ENCODE results near the gene ADK.
"Not testable (repeated sequence)": the region's sequence is repeated elsewhere in the genome, so short reads cannot be mapped to it uniquely, and the experiment has no call there.

ADK gene

GRCh38 chr10:74187237-74187636 lies 36.2 kb downstream of the ADK start:
- DNase-seq: no peak

GRCh38 chr10:74188617-74189016 lies 37.6 kb downstream of the ADK start:
- DNase-seq: not testable (repeated sequence)

DNA sequence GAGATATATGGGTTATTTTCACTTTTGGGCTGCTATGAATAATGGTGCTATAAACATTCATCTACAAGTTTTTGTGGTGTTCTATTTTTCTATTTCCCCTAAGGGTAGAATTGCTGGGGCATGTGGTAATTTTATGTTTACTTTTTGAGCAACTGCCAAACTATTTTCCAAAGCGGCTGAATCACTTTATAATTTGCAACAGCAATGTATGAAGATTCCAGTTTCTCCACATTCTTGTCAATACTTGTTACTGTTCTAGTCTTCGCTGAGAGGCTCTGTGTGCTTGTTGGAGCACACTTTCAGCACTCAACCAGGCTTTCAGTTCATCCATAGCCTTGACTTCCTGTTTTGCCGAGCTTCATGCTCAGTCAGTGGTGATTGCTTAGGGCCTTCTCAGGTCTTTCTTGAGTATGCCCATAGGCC lies 39.0 kb downstream of the ADK start:
- no peak for DNase-seq

DNA sequence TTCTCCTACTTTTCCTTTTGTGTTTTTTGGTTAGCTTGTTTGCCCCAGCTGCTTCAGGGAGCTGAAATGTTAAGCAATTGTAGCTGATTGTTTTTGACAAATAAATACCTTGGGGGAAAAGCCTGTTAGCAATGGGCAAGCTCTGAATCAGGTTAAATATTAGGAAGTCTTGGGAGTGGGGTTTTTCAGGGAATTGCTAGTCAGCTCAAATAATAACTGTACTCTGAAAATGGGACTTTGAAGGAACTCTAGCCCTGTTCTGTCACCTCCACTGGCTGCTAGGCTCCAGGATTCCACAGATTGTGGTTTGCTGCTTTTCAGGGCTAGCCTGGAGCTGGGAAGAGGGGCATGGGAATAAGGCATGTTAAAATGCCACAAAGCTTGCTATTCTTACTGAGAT lies 39.5 kb downstream of the ADK start:
- DNase-seq: no peak

DNA sequence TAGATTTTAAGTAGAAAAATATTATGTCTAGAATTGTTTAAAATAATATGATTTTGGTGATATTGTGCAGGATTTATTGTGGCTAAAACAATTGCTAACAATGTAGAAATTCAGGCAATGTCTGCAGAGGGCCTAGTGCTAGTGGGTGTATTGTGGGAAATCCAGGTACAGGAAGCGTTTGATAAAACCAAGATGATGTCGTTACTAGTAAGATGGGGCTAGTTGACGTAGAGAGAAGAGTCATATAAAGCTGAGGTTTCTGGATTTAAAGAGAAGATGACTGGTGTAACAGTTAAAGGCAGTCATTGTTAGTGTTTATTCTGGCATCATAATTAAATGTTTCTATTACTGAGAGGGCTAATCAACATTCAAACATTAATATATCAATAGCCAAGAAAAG lies 43.5 kb downstream of the ADK start:
- DNase-seq: no peak

GRCh38 chr10:74194999-74195398 lies 44.0 kb downstream of the ADK start:
- no peak for DNase-seq

GRCh38 chr10:74199315-74199714 lies 48.3 kb downstream of the ADK start:
- DNase-seq: no peak

- no peak for DNase-seq
These were observed 51.3 kb downstream of the ADK start for GRCh38 chr10:74202356-74202755.

DNA sequence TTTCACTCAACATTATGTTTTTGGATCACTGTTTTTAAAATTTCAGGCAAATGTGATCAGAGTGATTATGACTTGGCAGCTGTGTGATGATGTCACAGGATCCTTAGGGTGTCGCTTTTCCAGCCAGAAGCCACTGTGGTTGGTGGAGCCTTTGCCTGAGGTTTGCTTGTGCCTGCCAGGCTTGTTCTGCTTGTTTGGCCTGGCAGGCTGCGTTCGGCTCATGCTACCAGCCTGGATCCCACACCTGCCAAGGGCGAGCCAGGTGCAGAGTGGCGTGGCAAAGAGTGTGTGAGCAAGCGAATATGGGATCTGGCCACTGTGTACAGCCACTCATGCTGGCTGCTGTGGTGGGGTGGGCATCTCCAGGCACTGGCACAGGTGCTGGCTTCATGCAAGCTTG lies 55.7 kb downstream of the ADK start:
- DNase-seq: no peak

GRCh38 chr10:74207691-74208480 lies 56.9 kb downstream of the ADK start:
- DNase-seq: no peak

GRCh38 chr10:74208997-74209396 lies 58.0 kb downstream of the ADK start:
- no peak for DNase-seq

GRCh38 chr10:74213019-74213418 lies 62.0 kb downstream of the ADK start:
- DNase-seq: no peak

DNA sequence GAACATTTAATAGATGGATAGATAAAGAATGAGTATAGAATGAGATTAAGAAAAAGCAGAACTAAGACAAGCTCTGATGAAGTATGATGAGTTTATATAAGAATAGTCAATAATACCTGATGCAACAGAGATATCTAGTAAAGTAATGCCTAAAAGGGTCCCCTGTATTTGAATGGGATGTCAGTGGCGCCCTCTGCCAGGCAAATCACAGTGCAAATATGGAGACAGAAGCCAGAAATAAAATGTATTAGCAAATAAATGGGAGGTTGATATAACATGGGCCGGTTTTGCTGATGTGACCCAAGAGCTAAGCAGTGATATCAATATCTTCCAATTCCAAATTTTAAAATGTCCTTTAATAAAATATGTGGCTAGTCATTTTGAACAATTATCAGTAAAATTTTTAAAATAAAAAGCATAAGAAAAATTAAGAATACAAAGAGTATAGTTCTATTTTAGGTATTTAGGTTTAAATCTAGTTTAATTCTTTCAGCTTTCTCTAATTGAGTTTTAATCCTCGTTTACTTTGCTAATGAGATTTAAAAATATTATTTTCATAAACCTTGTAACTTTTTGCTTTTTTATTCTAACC lies 62.6 kb downstream of the ADK start:
- no peak for DNase-seq

GRCh38 chr10:74217110-74217509 lies 66.1 kb downstream of the ADK start:
- not testable (repeated sequence) for DNase-seq

GRCh38 chr10:74222467-74222866 lies 71.4 kb downstream of the ADK start:
- DNase-seq: not testable (repeated sequence)

DNA sequence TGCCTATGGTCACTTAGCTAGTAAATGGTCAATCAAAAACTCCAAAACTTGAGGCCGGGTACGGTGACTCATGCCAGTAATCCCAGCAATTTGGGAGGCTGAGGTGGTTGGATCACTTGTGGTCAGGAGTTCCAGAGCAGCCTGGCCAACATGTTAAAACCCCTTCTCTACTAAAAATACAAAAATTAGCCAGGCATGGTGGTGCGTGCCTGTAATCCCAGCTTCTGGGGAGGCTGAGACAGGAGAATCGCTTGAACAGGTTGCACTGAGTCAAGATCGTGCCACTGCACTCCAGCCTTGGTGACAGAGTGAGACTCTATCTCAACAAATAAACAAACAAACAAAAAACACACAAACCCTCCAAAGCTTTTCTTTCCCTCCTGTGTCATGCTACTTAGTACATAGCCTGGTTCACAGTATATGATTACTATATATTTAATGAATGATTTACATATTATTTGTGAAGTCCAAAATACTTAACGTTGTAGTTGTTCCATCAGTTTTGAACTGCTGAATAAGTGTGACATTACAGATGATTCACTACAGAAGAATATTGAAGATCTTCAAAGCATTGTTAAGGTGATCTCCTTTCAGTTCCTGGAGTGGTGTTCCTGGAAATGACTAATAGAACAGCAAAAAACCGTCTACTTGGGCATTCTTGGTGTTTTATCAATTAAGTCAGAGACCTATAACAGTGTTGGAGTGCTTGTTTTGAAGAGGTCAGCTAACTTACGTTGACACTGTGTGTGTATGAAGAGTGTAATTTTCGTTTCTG lies 72.9 kb downstream of the ADK start:
- no peak for DNase-seq

- DNase-seq: no peak
These were observed 76.8 kb downstream of the ADK start for GRCh38 chr10:74227697-74228424.

- no peak for DNase-seq
These were observed 80.4 kb downstream of the ADK start for GRCh38 chr10:74231375-74231774.

DNA sequence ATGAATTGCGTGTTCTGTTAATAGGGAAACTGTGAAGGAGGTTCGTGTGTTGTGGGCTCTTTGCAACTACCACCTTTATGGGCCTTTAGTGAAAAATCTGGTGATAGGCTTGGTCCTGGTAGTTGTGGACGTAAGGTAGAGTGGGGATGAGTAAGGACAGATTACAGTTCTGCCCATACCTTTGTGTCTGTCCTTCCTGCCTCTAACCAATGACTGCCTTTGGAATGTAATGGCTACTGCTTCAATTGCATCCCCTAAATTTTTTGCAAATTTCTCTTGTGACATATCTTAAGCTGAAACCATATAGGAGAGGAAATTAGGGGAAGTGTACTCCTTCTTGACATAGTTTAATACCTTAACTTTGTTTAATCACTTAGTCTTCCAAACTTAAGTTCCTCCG lies 82.3 kb downstream of the ADK start:
- no peak for DNase-seq

GRCh38 chr10:74234569-74234968 lies 83.5 kb downstream of the ADK start:
- DNase-seq: no peak

DNA sequence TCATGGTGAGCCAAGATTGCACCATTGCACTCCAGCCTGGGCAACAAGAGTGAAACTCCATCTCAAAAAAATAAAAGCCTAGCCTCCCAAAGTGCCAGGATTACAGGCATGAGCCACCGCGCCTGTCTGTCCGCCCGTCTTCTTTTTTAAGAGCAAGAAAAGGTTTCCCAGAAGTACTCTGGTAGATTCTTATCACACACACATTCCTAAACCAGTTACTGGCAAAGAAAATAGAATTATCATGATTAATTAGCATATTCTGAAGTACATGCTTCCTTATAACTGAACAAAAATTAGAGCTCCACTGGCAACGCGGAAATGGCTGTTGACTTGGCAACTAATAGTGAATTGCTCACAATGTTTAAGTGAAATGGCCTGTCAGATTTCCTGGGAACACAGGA lies 87.0 kb downstream of the ADK start:
- DNase-seq: no peak

DNA sequence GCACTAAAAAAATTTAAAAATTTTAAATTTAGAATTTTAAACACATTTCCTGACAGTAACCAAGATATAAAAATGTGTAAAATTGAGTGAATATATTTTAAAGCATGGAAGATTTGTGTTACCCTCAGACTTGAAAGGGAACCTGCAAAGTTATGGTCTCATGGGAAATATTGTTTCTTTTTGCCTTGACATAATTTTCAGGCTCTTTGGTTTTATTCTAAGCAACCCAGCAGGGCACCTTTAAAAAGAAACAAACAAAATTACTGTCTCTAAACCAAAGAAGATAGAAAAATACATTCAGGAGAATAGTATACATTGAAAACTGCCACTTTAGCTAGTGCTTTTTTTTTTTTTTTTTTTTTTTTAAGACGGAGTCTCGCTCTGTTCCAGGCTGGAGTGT lies 87.5 kb downstream of the ADK start:
- DNase-seq: no peak

DNA sequence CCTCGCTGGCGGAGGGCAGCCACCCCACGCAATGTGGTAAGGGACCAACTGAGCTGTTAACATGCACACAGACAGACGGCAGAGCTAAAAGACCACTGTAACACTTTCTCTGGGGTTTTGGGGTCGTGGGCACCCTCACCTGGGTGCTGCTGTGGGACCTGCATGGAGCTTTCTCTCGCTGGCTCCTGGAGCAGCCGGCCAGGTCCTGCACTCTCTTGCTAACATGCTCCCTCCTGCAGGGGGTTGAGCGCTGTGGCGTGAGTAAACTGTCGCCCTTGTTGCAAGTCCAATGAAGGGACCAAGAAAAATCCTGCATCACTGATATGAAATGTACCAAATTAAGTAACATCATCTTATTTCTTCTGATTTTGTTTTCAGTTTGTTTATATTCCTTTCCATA lies 92.0 kb downstream of the ADK start:
- no peak for DNase-seq

Data from activated CD4-positive, CD25-positive, alpha-beta regulatory T cell treated with anti-CD3 and anti-CD28 coated beads, Interleukin-2, amount 50 U/mL, for 72 hours (primary cell).